AML-193 (cell line): ENCODE data around the gene EGR4.

ENCODE experiments used
- DNase-seq, 2 experiments: peaks; one replicate each; lab custom pipeline; 2025; lab: John Stamatoyannopoulos, UW

Gene EGR4

GRCh38 chr2:73290049-73290839 is 3.1 kb downstream of the EGR4 start:
- peak; percentile 35 to 56 for DNase-seq

- peak; percentile 5 to 35 for DNase-seq
These were observed 4.0 kb downstream of the EGR4 start for GRCh38 chr2:73289304-73289703.

- no peak for DNase-seq
These were observed 7.2 kb downstream of the EGR4 start for GRCh38 chr2:73286134-73286655.

GRCh38 chr2:73285159-73285739 is 8.1 kb downstream of the EGR4 start:
- peak; percentile 92 to 96 for DNase-seq

- DNase-seq = peak; percentile 57 to 58
These were observed 8.8 kb downstream of the EGR4 start, which contains the start of gene FBXO41 for GRCh38 chr2:73284296-73285158. Gene FBXO41, minus strand, starts transcription at chr2:73284478. Its CDS starts 14,848 bp downstream, at chr2:73269630.

- DNase-seq = no peak
These were observed 9.6 kb downstream of the EGR4 start for GRCh38 chr2:73283545-73284295.

- no peak for DNase-seq
These were observed 10.3 kb downstream of the EGR4 start for GRCh38 chr2:73282924-73283544.

- no peak for DNase-seq
These were observed 12.1 kb downstream of the EGR4 start for GRCh38 chr2:73281244-73281643.

GRCh38 chr2:73279852-73280251 is 13.5 kb downstream of the EGR4 start:
- DNase-seq = no peak

GRCh38 chr2:73272270-73272669 is 21.1 kb downstream of the EGR4 start:
- DNase-seq = no peak

GRCh38 chr2:73269686-73270465 is 23.5 kb downstream of the EGR4 start:
- DNase-seq = no peak

GRCh38 chr2:73268830-73269685 is 24.3 kb downstream of the EGR4 start:
- DNase-seq = no peak

GRCh38 chr2:73268366-73268829 is 24.9 kb downstream of the EGR4 start:
- DNase-seq = no peak

GRCh38 chr2:73267008-73267407 is 26.3 kb downstream of the EGR4 start:
- no peak for DNase-seq

GRCh38 chr2:73266061-73266901 is 27.1 kb downstream of the EGR4 start:
- DNase-seq = no peak

GRCh38 chr2:73265298-73266060 is 27.9 kb downstream of the EGR4 start:
- DNase-seq = no peak

- DNase-seq = no peak
These were observed 28.6 kb downstream of the EGR4 start for GRCh38 chr2:73264783-73265182.

- no peak for DNase-seq
These were observed 29.1 kb downstream of the EGR4 start for GRCh38 chr2:73264332-73264606.
